Erythroblast (primary cell): ENCODE data around the gene ZFR.

Source experiments
- GATA1 ChIP-seq: IDR thresholded peaks from 2 replicates; pipeline ENCODE4 v1.6.1; 2011; ENCODE audit warnings: low read depth, mild to moderate bottlenecking, control low read depth, low read length, moderate library complexity
- POLR2A ChIP-seq: IDR thresholded peaks from 2 replicates; pipeline ENCODE4 v1.6.1; 2011; ENCODE audit warnings: mild to moderate bottlenecking, low read length

DNA sequence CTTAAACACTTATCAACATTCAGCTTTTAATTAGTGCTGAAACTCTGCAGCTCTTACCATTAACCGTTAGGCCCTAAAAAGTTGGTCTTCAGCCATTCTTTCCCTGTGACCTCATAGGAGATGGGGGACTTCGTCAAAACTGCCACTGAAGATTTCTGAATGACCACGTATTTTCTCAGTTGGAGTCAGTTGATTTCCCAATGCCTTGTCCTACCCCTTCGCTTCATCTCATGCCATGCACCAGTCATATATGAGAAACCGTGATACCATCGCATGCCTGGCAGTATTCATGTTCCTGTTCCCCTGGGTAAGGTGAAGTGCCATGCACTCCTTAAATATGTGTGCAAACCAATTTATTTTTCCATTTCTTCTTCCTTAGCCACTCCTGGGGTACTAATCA is 10.8 kb upstream of the ZFR start:
- TF ChIP-seq POLR2A: no peak
- no peak for TF ChIP-seq GATA1
